ENCODE data around the gene ROBO1. TPM values are rescaled to one million over a fixed set of nuclear protein-coding genes. Genes with fewer than 3 reads are reported as not detected.

Gene ROBO1
- total and polyA plus RNA-seq, 4 donors: 1.0 to 30.3 (median 3.9) TPM

GRCh38 chr3:78941587-78941986, 826.2 kb downstream of the ROBO1 start:
- Histone ChIP-seq H3K27ac (ENCODE audit: low read depth in 1 of 2, low read length in 2 of 2) (no peak overlapping the region), H3K9ac (ENCODE audit: low read depth in 1 of 2, low read length in 2 of 2) (no peak overlapping the region), H3K4me1 (ENCODE audit: control insufficient read depth in 4 of 4, insufficient read depth in 4 of 4, low read length in 3 of 4) (no peaks in the 10 kb centered on the region), H3K27me3 (ENCODE audit: control insufficient read depth in 4 of 4, insufficient read depth in 4 of 4, low read length in 3 of 4) (no peaks in the 10 kb centered on the region), H3K36me3 (ENCODE audit: control insufficient read depth in 4 of 4, insufficient read depth in 3 of 4, low read depth in 1 of 4, low read length in 3 of 4) (no peaks in the 10 kb centered on the region), H3K9me3 (ENCODE audit: control insufficient read depth in 4 of 4, low read length in 3 of 4) (no peaks in the 10 kb centered on the region), H3K4me3 (ENCODE audit: low read depth in 1 of 3, low read length in 3 of 3) (no peak overlapping the region)
- no peak for TF ChIP-seq FOXA2 (IDR thresholded peaks at IDR 0.05)
- TF ChIP-seq HNF4G (IDR thresholded peaks at IDR 0.05): no peak
- TF ChIP-seq EGR1 (IDR thresholded peaks at IDR 0.05; ENCODE audit: low read depth in 2 of 2): no peak
- TF ChIP-seq, protein P1, sequence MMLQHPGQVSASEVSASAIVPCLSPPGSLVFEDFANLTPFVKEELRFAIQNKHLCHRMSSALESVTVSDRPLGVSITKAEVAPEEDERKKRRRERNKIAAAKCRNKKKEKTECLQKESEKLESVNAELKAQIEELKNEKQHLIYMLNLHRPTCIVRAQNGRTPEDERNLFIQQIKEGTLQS (IDR thresholded peaks at IDR 0.05): no peak
- TF ChIP-seq GABPA (IDR thresholded peaks at IDR 0.05 in 1 of 2, conservative IDR thresholded peaks at IDR 0.05 in 1 of 2): no peak
- no peak for TF ChIP-seq JUND (IDR thresholded peaks at IDR 0.05)
- TF ChIP-seq SP1 (IDR thresholded peaks at IDR 0.05): no peak
- TF ChIP-seq YY1 (IDR thresholded peaks at IDR 0.05): no peak
- TF ChIP-seq, protein P2, sequence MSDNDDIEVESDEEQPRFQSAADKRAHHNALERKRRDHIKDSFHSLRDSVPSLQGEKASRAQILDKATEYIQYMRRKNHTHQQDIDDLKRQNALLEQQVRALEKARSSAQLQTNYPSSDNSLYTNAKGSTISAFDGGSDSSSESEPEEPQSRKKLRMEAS (IDR thresholded peaks at IDR 0.05): no peak
- no peak for TF ChIP-seq RAD21 (IDR thresholded peaks at IDR 0.05)
- DNase-seq (ENCODE audit: low spot score): no peak
- 74% methylated on average over 2 of the region's 2 CpGs for WGBS

GRCh38 chr3:78940626-78941025, 827.2 kb downstream of the ROBO1 start:
- no peak for TF ChIP-seq EGR1 (IDR thresholded peaks at IDR 0.05; ENCODE audit: low read depth in 2 of 2)
- TF ChIP-seq JUND (IDR thresholded peaks at IDR 0.05): no peak
- no peak for TF ChIP-seq HNF4A (conservative IDR thresholded peaks at IDR 0.05)
- TF ChIP-seq SP1 (IDR thresholded peaks at IDR 0.05): no peak
- no peak for TF ChIP-seq GABPA (IDR thresholded peaks at IDR 0.05 in 1 of 2, conservative IDR thresholded peaks at IDR 0.05 in 1 of 2)
- TF ChIP-seq, protein P3, sequence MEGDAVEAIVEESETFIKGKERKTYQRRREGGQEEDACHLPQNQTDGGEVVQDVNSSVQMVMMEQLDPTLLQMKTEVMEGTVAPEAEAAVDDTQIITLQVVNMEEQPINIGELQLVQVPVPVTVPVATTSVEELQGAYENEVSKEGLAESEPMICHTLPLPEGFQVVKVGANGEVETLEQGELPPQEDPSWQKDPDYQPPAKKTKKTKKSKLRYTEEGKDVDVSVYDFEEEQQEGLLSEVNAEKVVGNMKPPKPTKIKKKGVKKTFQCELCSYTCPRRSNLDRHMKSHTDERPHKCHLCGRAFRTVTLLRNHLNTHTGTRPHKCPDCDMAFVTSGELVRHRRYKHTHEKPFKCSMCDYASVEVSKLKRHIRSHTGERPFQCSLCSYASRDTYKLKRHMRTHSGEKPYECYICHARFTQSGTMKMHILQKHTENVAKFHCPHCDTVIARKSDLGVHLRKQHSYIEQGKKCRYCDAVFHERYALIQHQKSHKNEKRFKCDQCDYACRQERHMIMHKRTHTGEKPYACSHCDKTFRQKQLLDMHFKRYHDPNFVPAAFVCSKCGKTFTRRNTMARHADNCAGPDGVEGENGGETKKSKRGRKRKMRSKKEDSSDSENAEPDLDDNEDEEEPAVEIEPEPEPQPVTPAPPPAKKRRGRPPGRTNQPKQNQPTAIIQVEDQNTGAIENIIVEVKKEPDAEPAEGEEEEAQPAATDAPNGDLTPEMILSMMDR (IDR thresholded peaks at IDR 0.05; ENCODE audit: low read depth, low read length, missing input control): no peak
- TF ChIP-seq RXRA (IDR thresholded peaks at IDR 0.05): no peak
- TF ChIP-seq YY1 (IDR thresholded peaks at IDR 0.05): no peak
- TF ChIP-seq NR2F2 (IDR thresholded peaks at IDR 0.05): no peak
- no peak for TF ChIP-seq HNF4G (IDR thresholded peaks at IDR 0.05)
- no peak for TF ChIP-seq REST (IDR thresholded peaks at IDR 0.05)
- TF ChIP-seq, protein P1 (IDR thresholded peaks at IDR 0.05): no peak
- TF ChIP-seq, protein P2 (IDR thresholded peaks at IDR 0.05): no peak
- no peak for TF ChIP-seq RAD21 (IDR thresholded peaks at IDR 0.05)
- no peak for TF ChIP-seq FOXA1 (IDR thresholded peaks at IDR 0.05)
- TF ChIP-seq TAF1 (conservative IDR thresholded peaks at IDR 0.05): no peak
- DNase-seq (ENCODE audit: low spot score): no peak
- no peak overlapping the region for H3K4me3 ChIP-seq (ENCODE audit: low read depth in 1 of 3, low read length in 3 of 3)
- no peaks in the 10 kb centered on the region for H3K4me1 ChIP-seq (ENCODE audit: control insufficient read depth in 4 of 4, insufficient read depth in 4 of 4, low read length in 3 of 4)
- no peak overlapping the region for H3K27ac ChIP-seq (ENCODE audit: low read depth in 1 of 2, low read length in 2 of 2)
- H3K9me3 ChIP-seq (ENCODE audit: control insufficient read depth in 4 of 4, low read length in 3 of 4): no peaks in the 10 kb centered on the region
- H3K9ac ChIP-seq (ENCODE audit: low read depth in 1 of 2, low read length in 2 of 2): no peak overlapping the region
- H3K27me3 ChIP-seq (ENCODE audit: control insufficient read depth in 4 of 4, insufficient read depth in 4 of 4, low read length in 3 of 4): no peaks in the 10 kb centered on the region
- H3K36me3 ChIP-seq (ENCODE audit: control insufficient read depth in 4 of 4, insufficient read depth in 3 of 4, low read depth in 1 of 4, low read length in 3 of 4): no peaks in the 10 kb centered on the region
- WGBS: 88% methylated on average over 4 of the region's 4 CpGs
